GM18867 (cell line): ENCODE data around the gene NXPE2.

Experiments used
- ATAC-seq: cut with Tn5 transposase; IDR thresholded peaks from one replicate; pipeline ENCODE4 v1.9.1; 2021; ENCODE audit warnings: mild to moderate bottlenecking, moderate library complexity; ENCODE audit not compliant: unreplicated experiment

The NXPE2 gene

GRCh38 chr11:114738954-114739353 is 60.6 kb downstream of the NXPE2 start:
- ATAC-seq, result peak; percentile 67

- ATAC-seq, result no peak
Measured at GRCh38 chr11:114745150-114745671, 66.9 kb downstream of the NXPE2 start.

GRCh38 chr11:114746013-114746412 is 67.7 kb downstream of the NXPE2 start:
- ATAC-seq, result no peak
